OCI-LY7 (cell line): ENCODE data around the gene RAB7A.

Experiments used
- EZH2phosphoT487 ChIP-seq: fragments of 200-600 bp; sonication (generic); IDR thresholded peaks from 2 replicates; pipeline ENCODE4 v1.6.1; 2018; ENCODE audit warnings: low read depth, borderline replicate concordance, mild to moderate bottlenecking, mixed run types, antibody characterized with exemption, low read length, moderate library complexity, mixed read lengths
- TF ChIP-seq, protein P1 (sequence below): fragments of 200-600 bp; sonication (generic); conservative IDR thresholded peaks from 2 replicates; pipeline ENCODE4 v1.5.1; 2014; ENCODE audit warnings: mild to moderate bottlenecking, antibody characterized with exemption, low read length, moderate library complexity, mixed read lengths

DNA sequence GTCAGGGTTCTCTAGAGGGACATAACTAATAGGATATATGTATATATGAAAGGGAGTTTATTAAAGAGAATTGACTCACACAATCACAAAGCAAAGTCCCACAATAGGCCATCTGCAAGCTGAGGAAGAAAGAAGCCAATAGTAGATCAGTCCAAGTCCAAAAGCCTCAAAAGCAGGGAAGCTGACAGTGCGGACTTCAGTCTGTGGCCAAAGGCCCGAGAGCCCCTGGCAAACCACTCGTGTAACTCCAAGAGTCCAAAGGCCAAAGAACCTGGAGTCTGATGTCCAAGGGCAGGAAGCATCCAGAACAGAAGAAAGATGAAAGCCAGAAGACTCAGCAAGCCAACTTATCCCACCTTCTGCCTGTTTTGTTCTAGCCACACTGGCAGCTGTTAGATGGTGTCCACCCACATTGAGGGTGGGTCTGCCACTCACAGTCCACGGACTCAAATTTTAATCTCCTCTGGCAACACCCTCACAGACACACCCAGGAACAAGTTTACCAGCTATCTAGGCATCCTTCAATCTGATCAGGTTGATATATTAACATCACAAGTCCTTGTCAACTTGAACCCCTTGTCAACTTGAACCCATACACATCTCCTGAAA lies 99.2 kb downstream of the RAB7A start:
- TF ChIP-seq, protein P1, sequence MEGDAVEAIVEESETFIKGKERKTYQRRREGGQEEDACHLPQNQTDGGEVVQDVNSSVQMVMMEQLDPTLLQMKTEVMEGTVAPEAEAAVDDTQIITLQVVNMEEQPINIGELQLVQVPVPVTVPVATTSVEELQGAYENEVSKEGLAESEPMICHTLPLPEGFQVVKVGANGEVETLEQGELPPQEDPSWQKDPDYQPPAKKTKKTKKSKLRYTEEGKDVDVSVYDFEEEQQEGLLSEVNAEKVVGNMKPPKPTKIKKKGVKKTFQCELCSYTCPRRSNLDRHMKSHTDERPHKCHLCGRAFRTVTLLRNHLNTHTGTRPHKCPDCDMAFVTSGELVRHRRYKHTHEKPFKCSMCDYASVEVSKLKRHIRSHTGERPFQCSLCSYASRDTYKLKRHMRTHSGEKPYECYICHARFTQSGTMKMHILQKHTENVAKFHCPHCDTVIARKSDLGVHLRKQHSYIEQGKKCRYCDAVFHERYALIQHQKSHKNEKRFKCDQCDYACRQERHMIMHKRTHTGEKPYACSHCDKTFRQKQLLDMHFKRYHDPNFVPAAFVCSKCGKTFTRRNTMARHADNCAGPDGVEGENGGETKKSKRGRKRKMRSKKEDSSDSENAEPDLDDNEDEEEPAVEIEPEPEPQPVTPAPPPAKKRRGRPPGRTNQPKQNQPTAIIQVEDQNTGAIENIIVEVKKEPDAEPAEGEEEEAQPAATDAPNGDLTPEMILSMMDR = no peak
- TF ChIP-seq EZH2phosphoT487 = no peak
